Middle frontal gyrus (tissue), 1 donor: ENCODE measurements around the gene RUNDC3A.
"Not testable (repeated sequence)": the region's sequence is repeated elsewhere in the genome, so short reads cannot be mapped to it uniquely, and the experiment has no call there.

Source experiments
- DNase-seq: peaks from one replicate; pipeline ENCODE4 v3.0.0-alpha.2; 2015; ENCODE audit warnings: low spot score; ENCODE audit errors: extremely low spot score

The RUNDC3A gene

DNA sequence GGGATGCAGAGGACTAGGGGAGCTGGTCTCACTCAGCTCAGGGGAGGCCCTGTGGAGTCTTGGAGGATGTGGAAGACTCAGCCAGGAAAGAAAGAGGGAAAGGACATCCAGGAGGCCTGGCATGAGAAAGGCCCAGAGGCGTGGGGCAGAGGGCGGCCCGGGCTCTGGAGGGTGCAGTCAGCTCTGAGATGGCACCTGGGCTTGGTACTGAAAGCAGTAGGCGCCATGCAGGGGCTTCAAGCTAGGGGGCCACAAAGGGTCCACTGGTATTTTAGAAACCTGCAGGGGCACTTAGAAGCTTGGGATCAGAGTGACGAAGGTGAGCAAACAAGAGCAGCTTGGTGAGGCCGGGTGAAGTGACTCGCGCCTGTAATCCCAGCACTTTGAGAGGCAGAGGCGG is 49.7 kb downstream of the RUNDC3A start:
- DNase-seq = no peak

DNA sequence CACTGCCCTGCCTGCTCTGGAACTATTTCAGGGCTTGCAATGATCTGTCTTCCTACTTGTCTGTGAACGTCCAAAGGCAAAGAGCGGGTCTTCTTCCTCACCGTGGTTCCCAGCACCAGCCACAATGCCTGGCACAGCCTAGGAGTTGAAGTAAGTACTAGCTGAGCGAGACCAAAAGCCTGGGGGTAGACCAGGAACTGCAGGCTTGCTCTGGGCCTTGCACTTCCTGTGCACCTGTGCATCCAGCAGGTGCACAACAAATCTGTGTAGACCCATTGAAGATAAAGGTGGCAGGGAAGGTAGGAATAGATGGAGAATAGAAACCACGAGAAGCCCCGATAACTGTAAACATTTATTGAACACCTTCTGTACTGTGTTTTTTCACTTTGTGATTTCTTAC is 50.6 kb downstream of the RUNDC3A start:
- no peak for DNase-seq

DNA sequence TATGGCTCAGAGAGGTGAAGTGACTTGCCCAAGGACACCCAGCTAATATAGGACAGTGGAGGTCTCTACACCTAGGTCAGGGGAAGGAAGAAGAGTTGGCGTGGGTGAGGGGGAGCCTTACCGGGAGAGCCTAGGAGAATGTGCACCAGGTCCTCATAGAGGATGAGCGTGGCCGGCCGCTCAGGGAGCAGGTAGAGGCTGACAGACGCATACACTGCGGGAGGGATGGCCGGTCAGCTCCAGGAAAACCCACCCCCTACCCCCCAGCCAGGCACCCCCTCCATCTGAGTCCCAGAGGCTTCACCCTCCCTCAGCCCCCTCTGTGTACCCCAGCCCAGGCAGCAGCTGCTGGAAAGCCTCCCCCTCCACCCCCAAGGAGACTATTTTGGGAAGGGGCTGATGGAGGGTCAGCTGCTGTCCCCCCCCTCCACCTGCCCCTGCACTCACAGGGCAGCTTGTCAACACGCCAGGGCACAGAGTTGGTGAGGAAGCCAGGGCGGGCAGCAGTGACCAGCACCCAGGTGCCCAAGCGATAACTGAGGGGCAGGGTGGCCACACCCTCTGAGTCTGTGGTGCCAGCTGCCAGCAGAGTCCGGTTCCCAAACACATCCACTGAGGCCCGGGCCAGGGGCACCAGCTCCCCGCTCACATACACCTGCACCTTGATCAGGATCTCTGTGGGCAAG is 51.2 kb downstream of the RUNDC3A start:
- no peak for DNase-seq

DNA sequence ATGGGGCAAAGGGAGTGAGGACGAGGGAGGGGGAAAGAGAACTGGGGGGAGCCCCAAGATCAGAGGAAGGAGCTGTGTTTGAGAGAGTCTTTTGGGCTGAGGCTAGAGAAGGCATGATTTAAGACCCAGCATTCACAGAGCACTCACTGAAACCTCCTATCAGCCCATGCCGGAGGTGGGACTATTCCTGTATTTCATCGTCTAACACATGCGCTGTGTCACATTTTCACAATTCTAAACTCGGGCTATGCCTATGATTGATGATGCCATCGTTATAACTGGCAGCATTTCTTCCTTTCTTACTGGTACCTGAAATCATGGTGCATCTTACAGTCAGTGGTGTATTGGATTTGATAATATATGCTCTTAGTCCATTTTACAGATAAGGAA is 51.7 kb downstream of the RUNDC3A start:
- DNase-seq = no peak

DNA sequence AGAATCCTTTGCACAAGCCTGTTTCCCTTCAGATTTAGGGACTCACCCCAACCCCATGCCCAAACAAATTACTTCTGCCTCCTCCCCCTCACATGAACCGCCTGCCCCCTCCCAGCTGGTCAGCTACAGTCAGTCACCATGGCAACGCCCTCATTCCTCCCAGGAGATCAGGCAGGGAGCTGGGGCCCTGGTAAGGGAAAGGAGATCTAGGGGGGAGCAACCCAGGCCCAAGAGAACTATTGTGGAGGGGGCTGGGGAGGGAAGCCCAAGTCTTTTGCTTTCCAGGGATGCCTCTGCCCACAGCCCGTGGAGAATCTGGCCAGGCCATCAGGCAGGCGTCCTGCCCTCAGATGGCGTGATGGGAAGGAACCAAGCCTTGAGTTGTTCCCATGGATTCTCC is 52.4 kb downstream of the RUNDC3A start:
- no peak for DNase-seq

DNA sequence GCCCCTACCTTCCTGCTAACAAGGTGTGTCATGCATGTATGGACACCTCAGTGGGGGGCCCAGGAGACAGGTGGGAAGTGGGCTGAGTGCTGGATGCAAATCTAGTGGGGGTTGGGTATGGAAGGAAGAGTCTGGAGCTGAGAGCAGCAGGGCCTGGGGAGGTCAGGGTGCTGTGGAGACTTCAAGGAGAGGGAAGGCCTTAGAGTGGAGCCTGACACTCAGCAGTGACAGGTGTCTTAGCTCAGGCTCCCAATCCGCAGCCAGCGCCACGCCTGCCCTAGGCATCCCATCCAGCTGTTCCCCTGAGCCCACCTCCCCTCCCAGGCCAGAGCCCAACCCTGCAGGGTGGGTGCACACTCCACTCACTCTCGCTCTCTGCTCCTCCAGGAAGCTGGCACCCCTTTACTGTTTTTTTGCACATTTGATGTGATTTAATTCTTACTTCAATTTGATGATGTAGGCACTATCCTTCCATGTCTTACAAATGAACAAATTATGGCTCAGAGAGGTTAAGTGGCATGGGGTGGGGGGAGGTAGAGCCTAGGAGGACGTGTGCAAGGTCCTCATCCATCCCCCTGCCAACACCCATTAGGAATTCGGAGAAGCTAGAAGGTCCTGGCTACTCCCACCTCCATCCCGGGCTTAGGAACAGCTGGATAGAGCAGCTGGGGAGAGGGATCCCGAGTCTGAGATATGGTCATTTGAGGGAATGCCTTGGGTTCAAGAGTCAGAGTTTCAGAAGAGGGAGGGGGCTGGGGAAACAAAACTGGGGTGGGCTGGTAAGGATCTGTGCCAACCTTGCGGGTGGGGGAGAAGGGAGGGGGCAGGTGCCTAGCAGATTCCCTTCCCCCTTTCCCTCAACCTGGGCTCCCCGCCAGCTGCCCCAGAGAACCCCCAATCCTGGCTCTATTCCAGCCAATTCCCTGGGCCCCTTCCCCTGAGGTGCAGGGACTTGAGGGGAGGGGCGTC is 53.2 kb downstream of the RUNDC3A start:
- DNase-seq = no peak

DNA sequence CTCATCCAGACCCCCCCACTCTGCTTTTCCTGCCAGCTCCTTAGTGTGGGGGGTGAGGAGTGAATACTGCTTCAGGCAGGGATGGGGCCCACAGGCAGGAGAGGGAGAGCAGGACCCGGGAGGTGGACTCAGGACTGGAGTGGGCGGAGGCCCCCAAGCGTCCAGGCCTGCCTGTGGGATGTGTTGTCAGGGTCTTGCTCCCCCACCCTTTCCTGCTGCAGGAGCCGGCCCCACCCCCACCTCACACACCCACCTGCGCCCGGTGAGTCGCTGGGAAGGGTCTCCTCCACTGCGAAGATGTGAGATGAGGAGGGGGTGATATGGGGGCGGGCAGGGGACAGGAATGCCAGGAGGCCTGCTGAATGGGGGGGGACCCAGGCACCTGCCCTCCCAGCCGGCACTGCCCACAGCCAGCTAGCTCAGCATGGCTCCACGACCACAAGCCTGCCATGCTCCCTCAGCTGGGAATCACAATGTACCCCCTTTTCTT is 54.1 kb downstream of the RUNDC3A start:
- no peak for DNase-seq

DNA sequence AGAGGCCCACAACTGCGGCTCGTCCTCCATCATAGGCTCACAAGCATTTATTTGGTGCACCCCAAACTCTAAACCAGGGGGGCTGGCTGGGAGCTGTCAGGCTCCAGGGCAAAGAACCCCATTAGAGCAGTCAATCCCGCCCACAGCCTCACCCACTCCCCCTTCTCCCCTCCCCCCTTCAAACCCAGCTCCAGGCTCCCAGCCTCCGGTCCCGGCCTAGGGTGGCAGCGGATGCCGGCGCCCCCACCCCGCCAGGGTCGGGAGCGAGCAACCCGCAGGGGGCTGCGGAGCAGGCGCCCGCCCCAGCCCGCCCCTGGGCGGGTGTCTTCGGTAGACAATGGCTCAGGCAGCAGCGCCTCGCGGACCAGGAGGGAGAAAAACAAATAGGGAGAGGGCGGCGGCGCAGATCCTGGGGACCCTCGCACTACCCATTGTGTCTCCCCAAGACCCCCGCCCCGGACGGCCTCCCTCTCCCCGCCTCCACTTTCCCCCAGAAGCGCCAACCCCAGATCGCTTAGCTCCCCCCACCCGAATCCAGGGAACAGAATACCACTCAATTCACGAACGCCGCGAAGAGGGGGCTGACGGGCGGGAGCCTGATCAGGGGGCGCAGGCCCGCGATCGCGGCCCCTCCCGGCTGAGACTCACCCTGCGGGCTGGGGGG is 54.7 kb downstream of the RUNDC3A start:
- no peak for DNase-seq

DNA sequence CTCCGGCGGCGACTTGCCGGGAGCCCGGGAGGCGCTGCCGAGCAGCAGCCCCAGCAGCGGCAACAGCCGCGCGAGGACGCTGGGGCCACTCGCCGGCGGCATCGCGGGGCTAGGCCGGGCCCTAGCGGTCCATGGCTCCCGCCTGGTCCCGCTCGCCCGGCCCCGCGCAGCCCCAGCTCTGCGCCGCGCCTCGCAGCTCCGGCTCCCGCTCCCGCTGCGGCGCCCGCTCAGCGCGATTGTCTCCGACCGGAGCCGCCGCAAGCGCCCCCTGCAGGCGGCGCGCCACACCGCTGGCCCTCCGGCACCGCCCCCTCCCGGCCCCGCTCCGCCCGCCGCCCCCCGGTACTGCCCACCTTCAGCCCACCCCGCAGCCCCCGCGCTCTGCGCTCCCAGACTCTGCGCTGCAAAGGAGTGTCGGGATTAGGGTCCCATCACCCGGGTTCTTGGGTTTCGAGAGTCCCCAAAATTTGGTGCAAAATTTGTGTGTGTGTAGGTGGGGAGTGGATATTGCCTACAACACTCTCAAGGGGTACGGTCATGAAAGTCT is 55.3 kb downstream of the RUNDC3A start, which contains the start of gene FAM171A2:
Gene FAM171A2 (minus strand): TSS at position 241 of the 547 bp plus-strand sequence. CDS start 139 bp downstream, at position 102.
- no peak for DNase-seq

DNA sequence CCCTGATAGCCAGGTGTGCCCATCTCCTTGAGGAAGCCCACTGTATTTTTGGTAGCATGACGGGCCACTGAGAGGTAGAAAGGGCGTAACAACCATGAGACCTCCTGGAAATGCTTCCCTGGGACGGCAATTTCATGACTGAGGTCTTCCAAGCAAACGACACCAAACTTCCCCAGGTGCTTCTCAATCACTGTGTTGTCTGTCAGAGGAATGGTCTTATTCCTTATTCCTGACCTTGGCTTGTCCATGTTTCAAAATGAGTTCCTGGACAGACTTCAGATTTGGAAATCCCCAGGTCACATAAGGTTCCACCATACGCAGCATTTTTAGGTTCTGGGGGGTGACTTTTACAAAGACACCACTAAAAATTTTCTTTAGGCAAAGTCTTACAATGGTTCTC is 56.6 kb downstream of the RUNDC3A start:
- not testable (repeated sequence) for DNase-seq

DNA sequence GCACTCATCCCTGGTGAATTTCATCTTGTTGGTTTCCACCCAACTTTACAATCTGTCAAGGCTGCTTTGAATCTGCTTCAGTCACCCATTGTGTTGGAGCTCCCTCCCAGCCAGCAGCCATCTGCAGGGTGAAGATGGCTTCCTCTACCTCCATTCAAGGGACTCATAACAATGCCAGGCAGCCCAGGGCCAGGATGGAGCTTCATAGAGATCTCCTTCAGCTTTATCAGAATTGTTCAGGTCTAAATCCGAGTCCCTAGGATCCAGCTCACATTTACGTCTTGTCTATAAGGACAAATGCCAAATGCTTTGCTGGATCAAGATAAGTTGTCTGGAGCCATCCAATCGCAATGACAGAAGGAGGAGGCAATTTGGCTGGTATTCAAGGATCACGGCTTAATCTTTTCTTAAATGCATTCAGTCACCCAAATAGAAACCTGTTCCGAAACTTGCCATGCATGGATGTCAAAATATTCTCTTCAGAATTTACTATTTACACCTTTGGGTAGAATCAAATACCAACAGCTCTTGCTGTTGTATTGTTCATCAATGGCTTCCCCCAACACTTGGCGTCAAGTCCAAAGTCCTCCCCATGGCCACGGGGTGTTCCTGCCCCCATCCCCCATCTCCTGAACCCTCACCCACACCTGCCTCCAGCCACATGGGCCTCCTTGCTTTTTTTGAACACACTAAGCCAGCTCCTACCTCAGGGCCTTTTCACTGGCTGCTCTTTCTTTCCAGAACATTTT is 59.0 kb downstream of the RUNDC3A start:
- DNase-seq = no peak
